ENCODE data around the gene ANGPTL8. TPM values are rescaled to one million over a fixed set of nuclear protein-coding genes. Genes with fewer than 3 reads are reported as not detected.

Gene ANGPTL8
- total and polyA plus RNA-seq, 2 donors (not counting 3 experiments of a cell fraction or from before 2014, with no cell fraction given): not detected

DNA sequence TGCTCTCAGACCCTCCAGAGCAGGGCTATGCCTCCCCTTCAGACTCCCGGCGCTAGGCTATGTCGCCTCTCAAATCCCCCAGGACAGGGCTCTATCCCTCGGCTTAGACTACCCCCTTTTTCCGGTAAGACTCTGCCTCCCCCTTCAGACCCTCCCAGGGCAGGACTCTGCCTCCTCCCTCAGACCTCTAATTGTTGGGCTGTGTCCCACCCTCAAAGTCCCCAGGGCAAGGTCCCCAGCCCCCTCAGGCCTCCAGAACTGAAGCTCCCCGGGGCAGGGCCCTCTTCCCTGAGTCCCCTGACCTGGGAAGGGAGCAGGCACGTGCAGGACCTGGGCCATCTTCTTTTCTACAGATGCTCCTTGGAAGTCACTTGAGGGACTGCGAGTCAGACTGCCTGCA is 45.2 kb upstream of the ANGPTL8 start:
- TF ChIP-seq JUN (IDR thresholded peaks at IDR 0.05; ENCODE audit: borderline replicate concordance, insufficient read depth, insufficient read length, low read depth) (no peak), POLR2AphosphoS5 (IDR thresholded peaks at IDR 0.05; ENCODE audit: insufficient read depth, low read depth, low read length) (no peak), FOS (IDR thresholded peaks at IDR 0.05; ENCODE audit: borderline replicate concordance, insufficient read depth, low read length) (no peak), MYC (IDR thresholded peaks at IDR 0.05; ENCODE audit: low read depth, low read length) (no peak), EZH2 (IDR thresholded peaks at IDR 0.05; ENCODE audit: borderline replicate concordance, low read depth, low read length, severe bottlenecking) (no peak), POLR2A (IDR thresholded peaks at IDR 0.05; ENCODE audit: low read depth, low read length) (no peak), GATA2 (IDR thresholded peaks at IDR 0.05; ENCODE audit: insufficient read depth, insufficient read length, low read depth, low read length) (no peak)
- TF ChIP-seq, protein P1, sequence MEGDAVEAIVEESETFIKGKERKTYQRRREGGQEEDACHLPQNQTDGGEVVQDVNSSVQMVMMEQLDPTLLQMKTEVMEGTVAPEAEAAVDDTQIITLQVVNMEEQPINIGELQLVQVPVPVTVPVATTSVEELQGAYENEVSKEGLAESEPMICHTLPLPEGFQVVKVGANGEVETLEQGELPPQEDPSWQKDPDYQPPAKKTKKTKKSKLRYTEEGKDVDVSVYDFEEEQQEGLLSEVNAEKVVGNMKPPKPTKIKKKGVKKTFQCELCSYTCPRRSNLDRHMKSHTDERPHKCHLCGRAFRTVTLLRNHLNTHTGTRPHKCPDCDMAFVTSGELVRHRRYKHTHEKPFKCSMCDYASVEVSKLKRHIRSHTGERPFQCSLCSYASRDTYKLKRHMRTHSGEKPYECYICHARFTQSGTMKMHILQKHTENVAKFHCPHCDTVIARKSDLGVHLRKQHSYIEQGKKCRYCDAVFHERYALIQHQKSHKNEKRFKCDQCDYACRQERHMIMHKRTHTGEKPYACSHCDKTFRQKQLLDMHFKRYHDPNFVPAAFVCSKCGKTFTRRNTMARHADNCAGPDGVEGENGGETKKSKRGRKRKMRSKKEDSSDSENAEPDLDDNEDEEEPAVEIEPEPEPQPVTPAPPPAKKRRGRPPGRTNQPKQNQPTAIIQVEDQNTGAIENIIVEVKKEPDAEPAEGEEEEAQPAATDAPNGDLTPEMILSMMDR (IDR thresholded peaks at IDR 0.05; ENCODE audit: extremely low read depth in 1 of 2, insufficient read depth in 1 of 2, low read depth in 1 of 2, low read length in 2 of 2): no peak
- TF ChIP-seq, protein P2, sequence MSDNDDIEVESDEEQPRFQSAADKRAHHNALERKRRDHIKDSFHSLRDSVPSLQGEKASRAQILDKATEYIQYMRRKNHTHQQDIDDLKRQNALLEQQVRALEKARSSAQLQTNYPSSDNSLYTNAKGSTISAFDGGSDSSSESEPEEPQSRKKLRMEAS (IDR thresholded peaks at IDR 0.05; ENCODE audit: insufficient read depth, insufficient read length): no peak
- H3K9me3 ChIP-seq (replicated peaks; ENCODE audit: control insufficient read depth, insufficient read depth, low read length): no peaks in the 10 kb centered on the region
- ChIA-PET CTCF (interaction anchor here (1.0 to 1.5 kb wide), 3 partner anchors 11 to 158 kb away, joined by 3 to 5 read pairs (median 3); no protein-coding TSS in a partner anchor), POLR2A (no interaction called here)
- dilution Hi-C loops (cut with MboI; ENCODE audit: extremely low pct_ligation_motif_present, low sequenced_read_pairs): no loop called here
- H3K27me3 ChIP-seq (ENCODE audit: control insufficient read depth in 2 of 2, insufficient read depth in 2 of 2, low read length in 2 of 2): no peaks in the 10 kb centered on the region
- no peaks in the 10 kb centered on the region for H3K9me1 ChIP-seq (replicated peaks; ENCODE audit: control insufficient read depth, extremely low read depth, insufficient read depth, low read length)
- H3K4me1 ChIP-seq (ENCODE audit: control insufficient read depth, extremely low read depth, insufficient read depth, low read length): peaks cover 23% of the 10 kb centered on the region
- no peak for DNase-seq (ENCODE audit: low read depth, low spot score)
- BruUV-seq (replicated peaks): no TSS peak
- intact Hi-C loops (cut with micrococcal nuclease): no loop called here
- no peak overlapping the region for H2AFZ ChIP-seq (ENCODE audit: low read depth, low read length)
- H4K20me1 ChIP-seq (replicated peaks; ENCODE audit: control insufficient read depth, extremely low read depth, insufficient read depth, low read length): no peaks in the 10 kb centered on the region
- H3K79me2 ChIP-seq (ENCODE audit: control insufficient read depth, insufficient read depth, low read length): peaks cover 38% of the 10 kb centered on the region
- H3K9ac ChIP-seq (replicated peaks; ENCODE audit: extremely low read depth, insufficient read depth, low read length): no peak overlapping the region
- H3K4me3 ChIP-seq (replicated peaks in 1 of 3; ENCODE audit: insufficient read depth in 1 of 3, low read depth in 1 of 3, low read length in 3 of 3): no peak overlapping the region
- H3K36me3 ChIP-seq (ENCODE audit: control insufficient read depth in 2 of 2, extremely low read depth in 1 of 2, insufficient read depth in 2 of 2, low read length in 2 of 2): peaks cover 8 to 20% of the 10 kb centered on the region in 2 experiments
- no peak overlapping the region for H3K4me2 ChIP-seq (ENCODE audit: insufficient read depth, low read length)
- H3K27ac ChIP-seq (ENCODE audit: insufficient read depth, low read depth, low read length): no peak overlapping the region
- FAIRE-seq: no peak
